NCI-H2107 treated with DMSO at 0.1 percent for 48 hours (cell line): ENCODE data around the gene SCN1B.

Source experiments
- DNase-seq: peaks from one replicate; lab custom pipeline; 2025; ENCODE audit not compliant: unreplicated experiment; lab: John Stamatoyannopoulos, UW

Gene SCN1B

GRCh38 chr19:35051796-35052195 lies 21.5 kb downstream of the SCN1B start:
- no peak for DNase-seq

- DNase-seq, result no peak
These were observed 22.4 kb downstream of the SCN1B start for GRCh38 chr19:35052599-35053190.

GRCh38 chr19:35053667-35054293 lies 23.5 kb downstream of the SCN1B start:
- no peak for DNase-seq

- DNase-seq, result no peak
These were observed 24.4 kb downstream of the SCN1B start for GRCh38 chr19:35054626-35055025.

- no peak for DNase-seq
These were observed 25.5 kb downstream of the SCN1B start for GRCh38 chr19:35055715-35056179.

- no peak for DNase-seq
These were observed 26.3 kb downstream of the SCN1B start for GRCh38 chr19:35056513-35057063.

GRCh38 chr19:35058370-35058769 lies 28.1 kb downstream of the SCN1B start:
- no peak for DNase-seq

GRCh38 chr19:35059006-35059798 lies 28.9 kb downstream of the SCN1B start:
- DNase-seq, result no peak

GRCh38 chr19:35059799-35060091 lies 29.5 kb downstream of the SCN1B start:
- no peak for DNase-seq

- DNase-seq, result no peak
These were observed 30.0 kb downstream of the SCN1B start for GRCh38 chr19:35060160-35060855.

- DNase-seq, result peak; percentile 25
These were observed 31.5 kb downstream of the SCN1B start for GRCh38 chr19:35061583-35062373.

- no peak for DNase-seq
These were observed 32.7 kb downstream of the SCN1B start for GRCh38 chr19:35062942-35063341.

GRCh38 chr19:35063940-35064818 lies 33.9 kb downstream of the SCN1B start:
- DNase-seq, result no peak

- DNase-seq, result no peak
These were observed 35.3 kb downstream of the SCN1B start for GRCh38 chr19:35065574-35065973.

GRCh38 chr19:35066121-35066520 lies 35.9 kb downstream of the SCN1B start:
- no peak for DNase-seq

GRCh38 chr19:35066691-35067563 lies 36.7 kb downstream of the SCN1B start:
- DNase-seq, result peak; percentile 48

- no peak for DNase-seq
These were observed 38.8 kb downstream of the SCN1B start for GRCh38 chr19:35068941-35069634.

GRCh38 chr19:35069696-35070095 lies 39.4 kb downstream of the SCN1B start:
- no peak for DNase-seq
